Measurements from ENCODE around the gene ATP6V1D. TPM values are rescaled to one million over a fixed set of nuclear protein-coding genes. Genes with fewer than 3 reads are reported as not detected.
"Not testable (repeated sequence)": the region's sequence is repeated elsewhere in the genome, so short reads cannot be mapped to it uniquely, and the experiment has no call there.

ATP6V1D gene
- total RNA-seq (69.0 and 107 TPM in 2 replicates), polyA plus RNA-seq (167 and 204 TPM in 2 replicates)

GRCh38 chr14:67359775-67360469, at the start of gene ATP6V1D, which contains the start of gene EIF2S1:
TSS of gene ATP6V1D (minus strand) at chr14:67359804. CDS start at chr14:67359698, 106 bp downstream.
TSS of gene EIF2S1 (plus strand) at chr14:67360328. CDS start at chr14:67364768, 4,440 bp downstream.
- peak; percentile 96 for TF ChIP-seq CTCF (IDR thresholded peaks at IDR 0.05; ENCODE audit: low read depth, low read length)
- Histone ChIP-seq H3K9me3 (ENCODE audit: low read depth) (no peaks in the 10 kb centered on the region), H3K27ac (peak within 1 kb of the TSS; percentile 94), H3K36me3 (peaks cover 6% of the 10 kb centered on the region), H3K4me3 (peak within 1 kb of the TSS; percentile 52), H3K27me3 (no peaks in the 10 kb centered on the region), H3K4me1 (ENCODE audit: low read depth) (peaks cover 36% of the 10 kb centered on the region)
- peak; percentile 99 to 100 for DNase-seq (ENCODE audit: low read depth in 1 of 2, low spot score in 1 of 2)

- H3K4me1 ChIP-seq (ENCODE audit: low read depth); H3K9me3 ChIP-seq (ENCODE audit: low read depth); DNase-seq (ENCODE audit: low read depth in 1 of 2, low spot score in 1 of 2); H3K27ac ChIP-seq; H3K36me3 ChIP-seq; H3K4me3 ChIP-seq: not testable (repeated sequence)
- peaks cover 11% of the 10 kb centered on the region for H3K27me3 ChIP-seq
Measured at GRCh38 chr14:67408122-67408801, 48.7 kb upstream of the ATP6V1D start.

- H3K36me3 ChIP-seq, result no peaks in the 10 kb centered on the region
- DNase-seq (ENCODE audit: low read depth in 1 of 2, low spot score in 1 of 2), result no peak
- no peak for TF ChIP-seq CTCF (IDR thresholded peaks at IDR 0.05; ENCODE audit: low read depth, low read length)
- H3K4me3 ChIP-seq, result no peak overlapping the region
- no peaks in the 10 kb centered on the region for H3K9me3 ChIP-seq (ENCODE audit: low read depth)
- no peaks in the 10 kb centered on the region for H3K4me1 ChIP-seq (ENCODE audit: low read depth)
- no peaks in the 10 kb centered on the region for H3K27me3 ChIP-seq
- H3K27ac ChIP-seq, result no peak overlapping the region
Measured at GRCh38 chr14:67405771-67406170, 46.2 kb upstream of the ATP6V1D start.

GRCh38 chr14:67400434-67400833, 40.8 kb upstream of the ATP6V1D start:
- Histone ChIP-seq H3K36me3 (no peaks in the 10 kb centered on the region), H3K27me3 (no peaks in the 10 kb centered on the region), H3K4me1 (ENCODE audit: low read depth) (peaks cover 6% of the 10 kb centered on the region), H3K27ac (no peak overlapping the region), H3K9me3 (ENCODE audit: low read depth) (no peaks in the 10 kb centered on the region), H3K4me3 (no peak overlapping the region)
- DNase-seq (ENCODE audit: low read depth in 1 of 2, low spot score in 1 of 2), result no peak
- TF ChIP-seq CTCF (IDR thresholded peaks at IDR 0.05; ENCODE audit: low read depth, low read length), result no peak

- H3K4me3 ChIP-seq, result no peak overlapping the region
- no peak for TF ChIP-seq CTCF (IDR thresholded peaks at IDR 0.05; ENCODE audit: low read depth, low read length)
- no peaks in the 10 kb centered on the region for H3K27me3 ChIP-seq
- H3K36me3 ChIP-seq, result no peaks in the 10 kb centered on the region
- no peaks in the 10 kb centered on the region for H3K9me3 ChIP-seq (ENCODE audit: low read depth)
- DNase-seq (ENCODE audit: low read depth in 1 of 2, low spot score in 1 of 2), result no peak
- peaks cover 6% of the 10 kb centered on the region for H3K4me1 ChIP-seq (ENCODE audit: low read depth)
- no peak overlapping the region for H3K27ac ChIP-seq
Measured at GRCh38 chr14:67397536-67397935, 37.9 kb upstream of the ATP6V1D start.

GRCh38 chr14:67396381-67396970, 36.9 kb upstream of the ATP6V1D start:
- Histone ChIP-seq H3K4me3 (no peak overlapping the region), H3K27ac (no peak overlapping the region), H3K9me3 (ENCODE audit: low read depth) (no peaks in the 10 kb centered on the region), H3K36me3 (no peaks in the 10 kb centered on the region), H3K27me3 (no peaks in the 10 kb centered on the region), H3K4me1 (ENCODE audit: low read depth) (peaks cover 6% of the 10 kb centered on the region)
- TF ChIP-seq CTCF (IDR thresholded peaks at IDR 0.05; ENCODE audit: low read depth, low read length), result no peak
- DNase-seq (ENCODE audit: low read depth in 1 of 2, low spot score in 1 of 2), result peak; percentile 14 to 65
